CD4-positive, alpha-beta T cell treated with Interleukin-4 for 1 hour (primary cell): ENCODE results near the gene GLA.

Experiments
- DNase-seq, 2 donors: peaks; one replicate each; pipeline ENCODE4 v3.0.0-alpha.2; 2020 to 2022

Gene GLA

GRCh38 chrX:101407748-101408531 lies at the start of gene GLA, which contains the start of gene HNRNPH2:
TSS of gene GLA (minus strand) at chrX:101407925. CDS start at chrX:101407903, 22 bp downstream.
TSS of gene HNRNPH2 (plus strand) at chrX:101408222. CDS start at chrX:101411989, 3,767 bp downstream.
- DNase-seq, result peak; percentile 96

GRCh38 chrX:101452056-101452455 lies 44.3 kb upstream of the GLA start:
- DNase-seq, result no peak

GRCh38 chrX:101450961-101451360 lies 43.2 kb upstream of the GLA start:
- no peak for DNase-seq

GRCh38 chrX:101450085-101450484 lies 42.4 kb upstream of the GLA start:
- no peak for DNase-seq

GRCh38 chrX:101449279-101449678 lies 41.6 kb upstream of the GLA start:
- DNase-seq, result no peak

GRCh38 chrX:101442085-101442484 lies 34.4 kb upstream of the GLA start:
- DNase-seq, result no peak

- DNase-seq, result no peak
Measured at GRCh38 chrX:101430457-101431078, 22.8 kb upstream of the GLA start.

- DNase-seq, result no peak
Measured at GRCh38 chrX:101429934-101430333, 22.2 kb upstream of the GLA start.

GRCh38 chrX:101427954-101428353 lies 20.2 kb upstream of the GLA start:
- no peak for DNase-seq

GRCh38 chrX:101419489-101419888 lies 11.8 kb upstream of the GLA start:
- DNase-seq, result no peak

- peak; percentile 46 to 49 for DNase-seq
Measured at GRCh38 chrX:101417981-101418841, 10.5 kb upstream of the GLA start.

- DNase-seq, result no peak
Measured at GRCh38 chrX:101417190-101417589, 9.5 kb upstream of the GLA start.

- DNase-seq, result no peak
Measured at GRCh38 chrX:101416691-101417090, 9.0 kb upstream of the GLA start.

- peak; percentile 40 to 75 for DNase-seq
Measured at GRCh38 chrX:101415180-101416145, 7.7 kb upstream of the GLA start.

- no peak for DNase-seq
Measured at GRCh38 chrX:101411984-101412383, 4.3 kb upstream of the GLA start.

- DNase-seq, result peak; percentile 42
Measured at GRCh38 chrX:101410461-101410860, 2.7 kb upstream of the GLA start.

- no peak for DNase-seq
Measured at GRCh38 chrX:101409043-101409442, 1.3 kb upstream of the GLA start.

- DNase-seq, result no peak
Measured at GRCh38 chrX:101408532-101408841, 762 bp upstream of the GLA start.

- no peak for DNase-seq
Measured at GRCh38 chrX:101407167-101407747, 468 bp downstream of the GLA start.

GRCh38 chrX:101399825-101400224 lies 7.9 kb downstream of the GLA start:
- no peak for DNase-seq

- no peak for DNase-seq
Measured at GRCh38 chrX:101398694-101399093, 9.0 kb downstream of the GLA start.

- DNase-seq, result no peak
Measured at GRCh38 chrX:101397779-101398178, 9.9 kb downstream of the GLA start.
